OCI-LY3 (cell line): Measurements from ENCODE around the gene LRP5.

ENCODE experiments used
- CTCF ChIP-seq: fragments of 200-600, 300-600 bp; sonication (generic); IDR thresholded peaks from 2 replicates; pipeline ENCODE4 v1.5.1; 2014; ENCODE audit warnings: antibody characterized with exemption, low read length, low read depth
- EZH2phosphoT487 ChIP-seq: fragments of 200-600 bp; shearing (Covaris generic); IDR thresholded peaks from 2 replicates; pipeline ENCODE4 v1.6.1; 2018; ENCODE audit warnings: antibody characterized with exemption, mixed run types, low read depth

GRCh38 chr11:68276861-68277260, 35.5 kb upstream of the LRP5 start:
- TF ChIP-seq CTCF = no peak
- TF ChIP-seq EZH2phosphoT487 = no peak
